Measurements from ENCODE around the gene GDF7. TPM values are rescaled to one million over a fixed set of nuclear protein-coding genes. Genes with fewer than 3 reads are reported as not detected.

Gene GDF7
- polyA plus RNA-seq, 3 donors = not detected

- Mint-ChIP-seq H3K36me3 (peaks cover 0 to 8% of the 10 kb centered on the region in 2 donors), H3K4me3 (peak overlapping the region in 1 of 2 donors; percentile 86), H3K4me1 (peaks cover 20% of the 10 kb centered on the region), H3K9me3 (peaks cover 2 to 28% (median 4%) of the 10 kb centered on the region in 7 donors), H3K27me3 (ENCODE audit: low read depth in 3 of 3) (peaks cover 75 to 83% (median 80%) of the 10 kb centered on the region in 3 donors), H3K27ac (no peak overlapping the region)
- H4K20me1 ChIP-seq (ENCODE audit: insufficient read depth, low read length) = no peaks in the 10 kb centered on the region
- intact Hi-C loops (cut with micrococcal nuclease) = no loop called here
- H3K4me1 ChIP-seq (ENCODE audit: control insufficient read depth in 1 of 2, insufficient read depth in 2 of 2, low read length in 2 of 2) = peaks cover 3 to 6% of the 10 kb centered on the region in 2 donors
- WGBS (ENCODE audit: insufficient coverage) = 74% methylated on average over 10 of the region's 13 CpGs
- H2AFZ ChIP-seq (ENCODE audit: insufficient read depth, low read depth, low read length, poor library complexity, severe bottlenecking) = no peak overlapping the region
- H3K4me2 ChIP-seq (replicated peaks; ENCODE audit: extremely low read depth, low read length, poor library complexity, severe bottlenecking) = no peak overlapping the region
- no peak overlapping the region for H3K27ac ChIP-seq (ENCODE audit: low read depth in 1 of 2, low read length in 2 of 2)
- no peaks in the 10 kb centered on the region for H3K79me2 ChIP-seq (ENCODE audit: insufficient read depth, low read length)
- peaks cover 2 to 5% of the 10 kb centered on the region in 2 donors for H3K9me3 ChIP-seq (replicated peaks in 1 of 2; ENCODE audit: control insufficient read depth in 1 of 2, insufficient read depth in 1 of 2, low read length in 2 of 2)
- peaks cover 36 to 65% of the 10 kb centered on the region in 2 donors for H3K27me3 ChIP-seq (ENCODE audit: control insufficient read depth in 2 of 2, insufficient read depth in 2 of 2, low read length in 2 of 2)
- no peak overlapping the region for H3K9ac ChIP-seq (ENCODE audit: insufficient read depth, low read length, poor library complexity, severe bottlenecking)
- DNase-seq = no peak
- no peak overlapping the region for H3K4me3 ChIP-seq (replicated peaks in 1 of 3; ENCODE audit: low read depth in 2 of 3, low read length in 3 of 3)
- no peaks in the 10 kb centered on the region for H3K36me3 ChIP-seq (replicated peaks in 1 of 2; ENCODE audit: control insufficient read depth in 1 of 2, insufficient read depth in 2 of 2, low read length in 2 of 2)
- TF ChIP-seq, protein P1, sequence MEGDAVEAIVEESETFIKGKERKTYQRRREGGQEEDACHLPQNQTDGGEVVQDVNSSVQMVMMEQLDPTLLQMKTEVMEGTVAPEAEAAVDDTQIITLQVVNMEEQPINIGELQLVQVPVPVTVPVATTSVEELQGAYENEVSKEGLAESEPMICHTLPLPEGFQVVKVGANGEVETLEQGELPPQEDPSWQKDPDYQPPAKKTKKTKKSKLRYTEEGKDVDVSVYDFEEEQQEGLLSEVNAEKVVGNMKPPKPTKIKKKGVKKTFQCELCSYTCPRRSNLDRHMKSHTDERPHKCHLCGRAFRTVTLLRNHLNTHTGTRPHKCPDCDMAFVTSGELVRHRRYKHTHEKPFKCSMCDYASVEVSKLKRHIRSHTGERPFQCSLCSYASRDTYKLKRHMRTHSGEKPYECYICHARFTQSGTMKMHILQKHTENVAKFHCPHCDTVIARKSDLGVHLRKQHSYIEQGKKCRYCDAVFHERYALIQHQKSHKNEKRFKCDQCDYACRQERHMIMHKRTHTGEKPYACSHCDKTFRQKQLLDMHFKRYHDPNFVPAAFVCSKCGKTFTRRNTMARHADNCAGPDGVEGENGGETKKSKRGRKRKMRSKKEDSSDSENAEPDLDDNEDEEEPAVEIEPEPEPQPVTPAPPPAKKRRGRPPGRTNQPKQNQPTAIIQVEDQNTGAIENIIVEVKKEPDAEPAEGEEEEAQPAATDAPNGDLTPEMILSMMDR (IDR thresholded peaks at IDR 0.05) = no peak
Measured at GRCh38 chr2:20671736-20672080, 4.8 kb downstream of the GDF7 start.

GRCh38 chr2:20672201-20672951, 5.4 kb downstream of the GDF7 start:
- Mint-ChIP-seq H3K4me1 (peaks cover 20% of the 10 kb centered on the region), H3K27ac (no peak overlapping the region), H3K27me3 (ENCODE audit: low read depth in 3 of 3) (peaks cover 73 to 80% (median 79%) of the 10 kb centered on the region in 3 donors), H3K36me3 (peaks cover 0 to 8% of the 10 kb centered on the region in 2 donors), H3K4me3 (peak overlapping the region in 1 of 2 donors; percentile 86), H3K9me3 (peaks cover 2 to 28% (median 4%) of the 10 kb centered on the region in 7 donors)
- no peak for DNase-seq
- Histone ChIP-seq H3K79me2 (ENCODE audit: insufficient read depth, low read length) (no peaks in the 10 kb centered on the region), H3K36me3 (replicated peaks in 1 of 2; ENCODE audit: control insufficient read depth in 1 of 2, insufficient read depth in 2 of 2, low read length in 2 of 2) (no peaks in the 10 kb centered on the region), H3K4me1 (ENCODE audit: control insufficient read depth in 1 of 2, insufficient read depth in 2 of 2, low read length in 2 of 2) (peaks cover 2 to 4% of the 10 kb centered on the region in 2 donors), H3K9ac (ENCODE audit: insufficient read depth, low read length, poor library complexity, severe bottlenecking) (no peak overlapping the region), H3K9me3 (replicated peaks in 1 of 2; ENCODE audit: control insufficient read depth in 1 of 2, insufficient read depth in 1 of 2, low read length in 2 of 2) (peaks cover 2 to 5% of the 10 kb centered on the region in 2 donors), H4K20me1 (ENCODE audit: insufficient read depth, low read length) (no peaks in the 10 kb centered on the region), H2AFZ (ENCODE audit: insufficient read depth, low read depth, low read length, poor library complexity, severe bottlenecking) (no peak overlapping the region), H3K27me3 (ENCODE audit: control insufficient read depth in 2 of 2, insufficient read depth in 2 of 2, low read length in 2 of 2) (peaks cover 35 to 63% of the 10 kb centered on the region in 2 donors), H3K4me3 (replicated peaks in 1 of 3; ENCODE audit: low read depth in 2 of 3, low read length in 3 of 3) (no peak overlapping the region), H3K4me2 (replicated peaks; ENCODE audit: extremely low read depth, low read length, poor library complexity, severe bottlenecking) (no peak overlapping the region), H3K27ac (ENCODE audit: low read depth in 1 of 2, low read length in 2 of 2) (no peak overlapping the region)
- 71% methylated on average over 13 of the region's 18 CpGs for WGBS (ENCODE audit: insufficient coverage)
- intact Hi-C loops (cut with micrococcal nuclease) = no loop called here
- TF ChIP-seq, protein P1 (IDR thresholded peaks at IDR 0.05) = no peak

Measured in CD14-positive monocyte (primary cell).